Tibial nerve (tissue), 4 donors: Measurements from ENCODE around the gene FECH.

Experiments used
- EP300 ChIP-seq, 2 donors: sonication (generic); formaldehyde crosslinking; IDR thresholded peaks; one replicate each; pipeline ENCODE4 v1.6.1; 2017; ENCODE audit warnings: antibody characterized with exemption in 2 of 2, mild to moderate bottlenecking in 1 of 2
- POLR2A ChIP-seq, 2 donors: fragments of 450-650 bp; IDR thresholded peaks; one replicate each; pipeline ENCODE4 v1.6.1; 2017; ENCODE audit warnings: antibody characterized with exemption in 2 of 2, mild to moderate bottlenecking in 2 of 2, moderate library complexity in 2 of 2
- TF ChIP-seq, protein P1 (sequence below), 5 experiments: fragments of 200-600 bp in 3 of 5; fragments of 450-650 bp in 2 of 5; sonication (generic) in 3 of 5; IDR thresholded peaks; one replicate each; pipeline ENCODE4 v1.5.1; 2016 to 2019; ENCODE audit warnings: antibody characterized with exemption in 5 of 5, mild to moderate bottlenecking in 3 of 5, moderate library complexity in 2 of 5

DNA sequence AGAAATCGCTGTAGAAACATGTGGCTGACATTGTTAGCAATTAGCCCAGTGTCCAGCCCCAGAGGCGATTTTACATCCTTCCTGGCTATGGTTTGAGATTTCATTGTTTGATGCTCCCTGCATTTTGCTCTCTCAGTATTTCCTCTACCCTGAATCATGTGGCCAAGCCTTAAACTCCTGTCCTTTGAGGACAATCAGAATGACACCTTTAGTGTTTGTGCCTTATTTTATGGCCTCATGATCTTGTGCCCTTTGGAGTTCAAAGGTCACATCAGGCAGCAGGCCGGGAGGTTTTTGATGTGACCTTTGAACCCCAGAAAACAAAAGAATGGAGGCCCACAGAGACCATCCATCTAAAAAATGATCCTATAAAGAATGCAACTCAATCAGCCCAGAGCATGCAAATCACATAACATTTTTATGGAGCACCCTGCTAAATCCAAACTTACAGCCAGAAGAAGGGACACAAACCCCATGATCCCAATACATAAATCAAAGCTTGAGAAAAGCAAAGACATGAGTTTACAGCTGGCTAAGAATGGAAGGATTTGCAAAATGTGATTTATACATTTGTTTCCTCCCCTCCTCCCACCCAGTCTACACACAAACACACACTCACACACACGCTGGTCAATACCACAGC, 52.5 kb downstream of the FECH start:
- no peak for TF ChIP-seq POLR2A (IDR thresholded peaks at IDR 0.05)
- no peak for TF ChIP-seq EP300 (IDR thresholded peaks at IDR 0.05)
- TF ChIP-seq, protein P1, sequence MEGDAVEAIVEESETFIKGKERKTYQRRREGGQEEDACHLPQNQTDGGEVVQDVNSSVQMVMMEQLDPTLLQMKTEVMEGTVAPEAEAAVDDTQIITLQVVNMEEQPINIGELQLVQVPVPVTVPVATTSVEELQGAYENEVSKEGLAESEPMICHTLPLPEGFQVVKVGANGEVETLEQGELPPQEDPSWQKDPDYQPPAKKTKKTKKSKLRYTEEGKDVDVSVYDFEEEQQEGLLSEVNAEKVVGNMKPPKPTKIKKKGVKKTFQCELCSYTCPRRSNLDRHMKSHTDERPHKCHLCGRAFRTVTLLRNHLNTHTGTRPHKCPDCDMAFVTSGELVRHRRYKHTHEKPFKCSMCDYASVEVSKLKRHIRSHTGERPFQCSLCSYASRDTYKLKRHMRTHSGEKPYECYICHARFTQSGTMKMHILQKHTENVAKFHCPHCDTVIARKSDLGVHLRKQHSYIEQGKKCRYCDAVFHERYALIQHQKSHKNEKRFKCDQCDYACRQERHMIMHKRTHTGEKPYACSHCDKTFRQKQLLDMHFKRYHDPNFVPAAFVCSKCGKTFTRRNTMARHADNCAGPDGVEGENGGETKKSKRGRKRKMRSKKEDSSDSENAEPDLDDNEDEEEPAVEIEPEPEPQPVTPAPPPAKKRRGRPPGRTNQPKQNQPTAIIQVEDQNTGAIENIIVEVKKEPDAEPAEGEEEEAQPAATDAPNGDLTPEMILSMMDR (IDR thresholded peaks at IDR 0.05), result no peak
